Endodermal cell (in vitro differentiated cells): ENCODE data around the gene TEKTIP1. TPM values are rescaled to one million over a fixed set of nuclear protein-coding genes. Genes with fewer than 3 reads are reported as not detected.

ENCODE experiments used
- DNase-seq: peaks from one replicate; pipeline ENCODE4 v3.0.0-alpha.2; 2017
- H3K27ac ChIP-seq: 2 replicates; pipeline ENCODE4 v1.5.1; 2013; ENCODE audit warnings: mild to moderate bottlenecking, low read depth, low read length, moderate library complexity
- H3K27me3 ChIP-seq: 2 replicates; pipeline ENCODE4 v1.6.1; 2013; ENCODE audit warnings: mild to moderate bottlenecking, low read length, moderate library complexity; ENCODE audit not compliant: insufficient read depth, control insufficient read depth, poor library complexity, severe bottlenecking
- H3K36me3 ChIP-seq: 2 replicates; pipeline ENCODE4 v1.7.0; 2013; ENCODE audit warnings: mild to moderate bottlenecking, low read length, moderate library complexity; ENCODE audit not compliant: control insufficient read depth, insufficient read depth
- H3K4me1 ChIP-seq: one replicate; pipeline ENCODE4 v1.7.0; 2013; ENCODE audit warnings: low read length; ENCODE audit not compliant: control insufficient read depth, insufficient read depth
- H3K4me3 ChIP-seq: 2 replicates; pipeline ENCODE4 v1.5.1; 2013; ENCODE audit warnings: mild to moderate bottlenecking, low read length, moderate library complexity
- H3K9ac ChIP-seq: 2 replicates; pipeline ENCODE4 v1.6.1; 2013; ENCODE audit warnings: mild to moderate bottlenecking, low read length, moderate library complexity; ENCODE audit not compliant: poor library complexity, severe bottlenecking; ENCODE audit errors: extremely low read depth
- H3K9me3 ChIP-seq: 2 replicates; pipeline ENCODE4 v1.6.1; 2013; ENCODE audit warnings: mild to moderate bottlenecking, low read length, moderate library complexity; ENCODE audit not compliant: control insufficient read depth
- H3K27ac Mint-ChIP-seq: 2 replicates; pipeline ENCODE4 v1.8.0; 2020; ENCODE audit warnings: mixed read lengths
- H3K27me3 Mint-ChIP-seq: 2 replicates; pipeline ENCODE4 v1.8.0; 2021; ENCODE audit warnings: mild to moderate bottlenecking, mixed read lengths; ENCODE audit not compliant: insufficient read depth
- H3K36me3 Mint-ChIP-seq: 2 replicates; pipeline ENCODE4 v1.8.0; 2020; ENCODE audit warnings: low read depth, mixed read lengths
- H3K4me1 Mint-ChIP-seq: 2 replicates; pipeline ENCODE4 v1.8.0; 2020; ENCODE audit warnings: mixed read lengths
- H3K4me3 Mint-ChIP-seq: 2 replicates; pipeline ENCODE4 v1.8.0; 2020; ENCODE audit warnings: mild to moderate bottlenecking, moderate library complexity, mixed read lengths
- H3K9me3 Mint-ChIP-seq: 2 replicates; pipeline ENCODE4 v1.8.0; 2020; ENCODE audit warnings: mild to moderate bottlenecking, mixed read lengths
- WGBS, 2 experiments: methylation state at CpG; one replicate each; pipeline versions ENCODE4 v1.1.5 to v1.1.7; 2013; ENCODE audit warnings: missing lambda C conversion rate in 2 of 2, mixed read lengths in 1 of 2; ENCODE audit not compliant: insufficient coverage in 1 of 2, insufficient read length in 1 of 2; 5-methylcytosine and 5-hydroxymethylcytosine counted together
- total RNA-seq, 2 donors: library from RNA; stranded (reverse); fragmentation: NEBNext Ultra II Directional in 1 of 2; extraction: Animal tissue kit (Norgen Biotek cat#: 25700) in 1 of 2; gene quantifications; 2 replicates in 1 of 2; 3 replicates in 1 of 2; pipeline ENCODE4 v1.2.1, GENCODE V29; 2021
- TF ChIP-seq, protein P1 (sequence below): fragments of 200-600 bp; sonication (generic); conservative IDR thresholded peaks from 2 replicates; pipeline ENCODE4 v1.5.0; 2021; ENCODE audit warnings: antibody characterized with exemption, mild to moderate bottlenecking

The TEKTIP1 gene
- total RNA-seq, 2 donors from 2014 or later, result 4.6 to 5.7 TPM

DNA sequence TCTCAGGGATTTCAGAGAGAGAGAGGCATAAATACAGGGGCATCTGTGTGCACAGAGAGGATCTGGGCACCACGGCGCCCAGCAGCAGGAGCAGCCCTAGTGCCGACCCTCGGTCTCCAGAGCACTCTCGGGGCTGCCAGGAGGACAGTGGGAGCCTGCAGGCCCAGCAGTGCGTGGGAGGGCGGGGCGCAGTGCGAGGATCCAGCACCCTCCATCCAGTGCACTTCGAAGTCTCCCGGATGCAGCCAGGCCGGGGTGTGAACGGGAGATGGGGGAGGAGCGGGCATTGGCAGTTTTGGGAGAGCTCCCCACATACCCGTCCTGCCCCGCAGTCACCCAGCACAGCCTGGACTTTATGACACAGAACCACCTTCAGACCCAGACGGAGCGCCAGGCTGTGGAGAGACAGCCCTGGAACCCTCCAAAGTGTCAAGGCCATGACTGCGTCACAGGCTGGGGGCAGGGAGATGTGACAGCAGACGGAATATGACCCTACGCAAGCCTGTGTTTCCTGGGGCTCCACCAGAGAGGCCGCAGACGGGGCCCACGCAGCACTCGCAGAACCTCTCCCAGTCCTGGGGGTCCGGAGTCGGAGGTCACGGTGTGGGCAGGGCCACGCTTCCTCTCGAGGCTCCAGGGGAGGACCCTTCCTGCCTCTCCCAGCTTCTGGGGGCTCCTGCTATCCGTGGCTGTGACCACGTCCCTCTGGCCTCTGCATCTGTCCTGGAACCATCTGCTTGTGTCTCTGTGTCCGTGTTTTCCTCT lies 14.7 kb upstream of the TEKTIP1 start:
- DNase-seq, result no peak
- H3K27me3 Mint-ChIP-seq, result no peaks in the 10 kb centered on the region
- no peak overlapping the region for H3K4me3 Mint-ChIP-seq
- peaks cover 30% of the 10 kb centered on the region for H3K36me3 Mint-ChIP-seq
- TF ChIP-seq, protein P1, sequence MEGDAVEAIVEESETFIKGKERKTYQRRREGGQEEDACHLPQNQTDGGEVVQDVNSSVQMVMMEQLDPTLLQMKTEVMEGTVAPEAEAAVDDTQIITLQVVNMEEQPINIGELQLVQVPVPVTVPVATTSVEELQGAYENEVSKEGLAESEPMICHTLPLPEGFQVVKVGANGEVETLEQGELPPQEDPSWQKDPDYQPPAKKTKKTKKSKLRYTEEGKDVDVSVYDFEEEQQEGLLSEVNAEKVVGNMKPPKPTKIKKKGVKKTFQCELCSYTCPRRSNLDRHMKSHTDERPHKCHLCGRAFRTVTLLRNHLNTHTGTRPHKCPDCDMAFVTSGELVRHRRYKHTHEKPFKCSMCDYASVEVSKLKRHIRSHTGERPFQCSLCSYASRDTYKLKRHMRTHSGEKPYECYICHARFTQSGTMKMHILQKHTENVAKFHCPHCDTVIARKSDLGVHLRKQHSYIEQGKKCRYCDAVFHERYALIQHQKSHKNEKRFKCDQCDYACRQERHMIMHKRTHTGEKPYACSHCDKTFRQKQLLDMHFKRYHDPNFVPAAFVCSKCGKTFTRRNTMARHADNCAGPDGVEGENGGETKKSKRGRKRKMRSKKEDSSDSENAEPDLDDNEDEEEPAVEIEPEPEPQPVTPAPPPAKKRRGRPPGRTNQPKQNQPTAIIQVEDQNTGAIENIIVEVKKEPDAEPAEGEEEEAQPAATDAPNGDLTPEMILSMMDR, result no peak
- WGBS, 2 experiments, result 93 to 95% methylated on average over 25 to 33 of the region's 33 CpGs
- H3K4me3 ChIP-seq, result no peak overlapping the region
- H3K4me1 ChIP-seq, result no peaks in the 10 kb centered on the region
- no peaks in the 10 kb centered on the region for H3K9me3 Mint-ChIP-seq
- H3K9me3 ChIP-seq, result no peaks in the 10 kb centered on the region
- H3K27ac Mint-ChIP-seq, result peak overlapping the region; percentile 49
- peaks cover 35% of the 10 kb centered on the region for H3K36me3 ChIP-seq
- no peak overlapping the region for H3K27ac ChIP-seq
- H3K9ac ChIP-seq, result no peak overlapping the region
- no peaks in the 10 kb centered on the region for H3K27me3 ChIP-seq
- H3K4me1 Mint-ChIP-seq, result no peaks in the 10 kb centered on the region

DNA sequence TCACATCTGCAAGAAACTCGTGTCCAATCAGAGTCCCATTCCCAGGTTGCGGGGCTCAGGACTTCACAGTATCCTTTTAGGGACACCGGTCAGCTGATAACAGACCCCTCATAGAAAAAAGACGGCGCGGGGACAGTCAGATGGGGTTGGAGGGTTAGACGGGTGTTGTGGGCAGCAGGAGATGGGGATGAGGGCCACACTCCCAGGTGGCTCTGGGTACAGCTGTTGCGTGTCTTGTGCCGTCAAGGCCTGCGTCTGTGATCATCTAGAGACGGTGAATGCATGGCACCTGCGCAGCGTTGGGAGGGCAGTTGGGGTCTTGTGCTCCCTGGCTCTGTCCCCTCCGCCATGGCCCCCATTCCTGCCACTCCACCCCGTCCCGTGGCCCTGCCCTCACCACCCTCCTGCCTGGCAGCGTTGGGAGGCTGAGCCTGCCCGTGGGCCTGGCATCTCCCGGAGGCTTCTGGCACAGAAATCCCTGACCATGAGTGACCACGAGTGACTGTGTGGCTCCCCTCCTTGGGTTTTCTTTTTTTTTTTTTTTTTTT lies 14.0 kb upstream of the TEKTIP1 start:
- Mint-ChIP-seq H3K4me3 (no peak overlapping the region), H3K4me1 (no peaks in the 10 kb centered on the region), H3K36me3 (peaks cover 30% of the 10 kb centered on the region), H3K27me3 (no peaks in the 10 kb centered on the region), H3K9me3 (no peaks in the 10 kb centered on the region), H3K27ac (no peak overlapping the region)
- Histone ChIP-seq H3K9ac (no peak overlapping the region), H3K4me3 (no peak overlapping the region), H3K27me3 (no peaks in the 10 kb centered on the region), H3K36me3 (peaks cover 35% of the 10 kb centered on the region), H3K4me1 (no peaks in the 10 kb centered on the region), H3K9me3 (no peaks in the 10 kb centered on the region), H3K27ac (no peak overlapping the region)
- WGBS, 2 experiments, result 94 to 99% methylated on average over 14 to 19 of the region's 20 CpGs
- TF ChIP-seq, protein P1, result no peak
- DNase-seq, result no peak

DNA sequence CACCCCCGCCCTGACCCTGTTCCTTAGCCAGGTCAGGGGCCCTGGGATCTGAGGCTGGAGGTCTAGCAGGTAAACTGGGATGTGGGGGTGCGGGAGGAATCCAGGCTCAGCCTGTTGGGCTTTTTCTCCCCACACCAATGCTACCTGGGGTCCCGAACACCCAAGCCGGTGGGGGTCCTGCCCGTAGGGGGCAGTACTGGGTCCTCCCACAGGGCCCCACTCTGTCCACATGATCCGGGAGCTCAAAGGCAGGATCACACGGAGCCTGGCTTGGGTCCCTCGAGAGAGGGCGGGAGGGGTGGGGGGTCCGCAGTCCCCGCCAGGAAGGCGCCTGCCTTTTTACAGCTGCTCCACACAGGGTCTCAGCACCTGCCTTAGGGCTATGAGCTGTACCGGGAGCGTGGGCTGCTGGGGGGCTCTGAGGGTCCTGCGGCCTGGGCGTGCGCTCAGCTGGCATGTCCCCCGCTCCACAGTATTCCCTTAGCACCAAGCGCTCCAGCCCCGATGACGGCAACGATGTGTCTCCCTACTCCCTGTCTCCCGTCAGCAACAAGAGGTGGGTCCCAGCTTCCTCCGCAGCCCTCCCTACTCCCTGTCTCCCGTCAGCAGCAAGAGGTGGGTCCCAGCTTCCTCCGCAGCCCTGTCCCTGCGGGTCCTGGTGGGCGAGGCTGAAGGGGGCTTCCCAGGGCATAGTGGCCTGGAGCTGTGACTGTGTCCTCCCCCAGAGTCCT lies 12.3 kb upstream of the TEKTIP1 start:
- H3K9ac ChIP-seq, result no peak overlapping the region
- Mint-ChIP-seq H3K36me3 (peaks cover 30% of the 10 kb centered on the region), H3K27ac (no peak overlapping the region), H3K27me3 (no peaks in the 10 kb centered on the region), H3K4me3 (no peak overlapping the region), H3K4me1 (no peaks in the 10 kb centered on the region), H3K9me3 (no peaks in the 10 kb centered on the region)
- no peaks in the 10 kb centered on the region for H3K4me1 ChIP-seq
- no peak overlapping the region for H3K27ac ChIP-seq
- WGBS, 2 experiments, result 95 to 98% methylated on average over 18 to 28 of the region's 28 CpGs
- TF ChIP-seq, protein P1, result peak; percentile 66
- peaks cover 27% of the 10 kb centered on the region for H3K36me3 ChIP-seq
- no peaks in the 10 kb centered on the region for H3K9me3 ChIP-seq
- no peaks in the 10 kb centered on the region for H3K27me3 ChIP-seq
- DNase-seq, result no peak
- no peak overlapping the region for H3K4me3 ChIP-seq
